K562 (cell line): ENCODE measurements around the gene SERPINE2. TPM values are rescaled to one million over a fixed set of nuclear protein-coding genes. Genes with fewer than 3 reads are reported as not detected.
A peak's percentile ranks its signal among the peaks of the same experiment; 100 is the strongest.

Experiments used
- CC2D1A ChIP-seq: fragments of 450-650 bp; IDR thresholded peaks from 2 replicates; pipeline ENCODE4 v1.6.1; 2017; ENCODE audit warnings: mild to moderate bottlenecking
- CREM ChIP-seq: IDR thresholded peaks from 2 replicates; pipeline ENCODE4 v1.6.1; 2014; ENCODE audit warnings: antibody characterized with exemption, low read depth
- CTCF ChIP-seq, 3 experiments: IDR thresholded peaks in 2 of 3; conservative IDR thresholded peaks in 1 of 3; 2 replicates each; pipeline ENCODE4 v1.5.1; 2011 to 2012; ENCODE audit warnings: low read length in 3 of 3, mild to moderate bottlenecking in 3 of 3, control low read depth in 2 of 3, improper control_type of control experiment in 1 of 3, inconsistent platforms in 1 of 3, low read depth in 1 of 3, mixed read lengths in 1 of 3, moderate library complexity in 1 of 3; ENCODE audit not compliant: insufficient read depth in 2 of 3
- JUND ChIP-seq, 2 experiments: IDR thresholded peaks; 2 replicates in 1 of 2; 3 replicates in 1 of 2; pipeline ENCODE4 v1.6.1; 2011; ENCODE audit warnings: borderline replicate concordance in 2 of 2, low read depth in 2 of 2, low read length in 2 of 2, improper control_type of control experiment in 1 of 2, missing biosample characterization in 1 of 2, missing genetic modification characterization in 1 of 2, missing genetic modification reagents in 1 of 2
- KDM1A ChIP-seq, 2 experiments: fragments of 450-650 bp; IDR thresholded peaks; 2 replicates each; pipeline ENCODE4 v1.6.1; 2016; ENCODE audit warnings: mild to moderate bottlenecking in 2 of 2
- MEF2D ChIP-seq: conservative IDR thresholded peaks from 2 replicates; pipeline ENCODE4 v1.6.1; 2016; ENCODE audit warnings: low read depth, missing genetic modification characterization, missing compliant biosample characterization
- MTA1 ChIP-seq: fragments of 450-650 bp; IDR thresholded peaks from 2 replicates; pipeline ENCODE4 v1.6.1; 2017; ENCODE audit warnings: borderline replicate concordance
- POU5F1 ChIP-seq: fragments of 150-350 bp; IDR thresholded peaks from 2 replicates; pipeline ENCODE4 v1.6.1; 2014; ENCODE audit warnings: borderline replicate concordance, low read length, low read depth, mild to moderate bottlenecking; ENCODE audit not compliant: partially characterized antibody
- RAD21 ChIP-seq, 2 experiments: fragments of 250-450 bp in 1 of 2; fragments of 450-650 bp in 1 of 2; sonication (Bioruptor Pico) in 1 of 2; formaldehyde crosslinking in 1 of 2; IDR thresholded peaks in 1 of 2; conservative IDR thresholded peaks in 1 of 2; 2 replicates each; pipeline versions ENCODE4 v1.4.0 to v1.8.0; 2020 to 2022; ENCODE audit warnings: mild to moderate bottlenecking in 2 of 2, moderate library complexity in 1 of 2
- SAFB2 ChIP-seq: fragments of 200-400 bp; formaldehyde crosslinking; IDR thresholded peaks from 2 replicates; pipeline ENCODE4 v1.6.1; 2018; ENCODE audit warnings: borderline replicate concordance, low read length, low read depth, moderate library complexity; ENCODE audit not compliant: severe bottlenecking
- SMC3 ChIP-seq: conservative IDR thresholded peaks from 2 replicates; pipeline ENCODE4 v1.6.1; 2011; ENCODE audit warnings: low read depth, low read length, improper control_type of control experiment; ENCODE audit not compliant: insufficient read depth
- ZNF232 ChIP-seq: sonication (generic); formaldehyde crosslinking; IDR thresholded peaks from 2 replicates; pipeline ENCODE4 v1.8.0; 2022; ENCODE audit warnings: mild to moderate bottlenecking, missing genetic modification reagents
- ZNF324 ChIP-seq: fragments of 250-450 bp; sonication (Bioruptor Pico); IDR thresholded peaks from 2 replicates; pipeline ENCODE4 v1.4.0; 2020; ENCODE audit warnings: mild to moderate bottlenecking
- ZNF561 ChIP-seq: fragments of 450-650 bp; formaldehyde crosslinking; conservative IDR thresholded peaks from 2 replicates; pipeline ENCODE4 v1.4.0; 2020; ENCODE audit warnings: mild to moderate bottlenecking, moderate library complexity
- polyA plus RNA-seq, 8 experiments: library from polyadenylated mRNA; depleted of rRNA in 4 of 8; stranded (reverse) in 5 of 8; unstranded in 3 of 8; fragments of >200 nt; fragmentation: Nextera tagmentation in 2 of 8; fragmentation: Illumina TruSeq in 1 of 8; extraction: Ambion mirVana in 2 of 8; extraction: Trizol in 1 of 8; gene quantifications; 2 replicates each; pipeline versions ENCODE4 v1.2.1 to v1.2.3, GENCODE V29; 2011 to 2014; ENCODE audit warnings: inconsistent platforms in 1 of 8, missing spikeins in 1 of 8
- total RNA-seq, 7 experiments: library from RNA; depleted of rRNA in 6 of 7; stranded (reverse); fragments of >200 nt in 6 of 7; fragmentation: Illumina TruSeq in 2 of 7; extraction: Trizol in 2 of 7; gene quantifications; 2 replicates each; pipeline versions ENCODE4 v1.2.1 to v1.2.3, GENCODE V29; 2011 to 2021; ENCODE audit warnings: low replicate concordance in 1 of 7
- TF ChIP-seq, protein P1 (sequence below): fragments of 450-650 bp; formaldehyde crosslinking; IDR thresholded peaks from 2 replicates; pipeline ENCODE4 v1.4.0; 2020; ENCODE audit warnings: mild to moderate bottlenecking, moderate library complexity
- TF ChIP-seq, protein P2 (sequence below): sonication (generic); formaldehyde crosslinking; IDR thresholded peaks from 2 replicates; pipeline ENCODE4 v1.5.0; 2020; ENCODE audit warnings: missing genetic modification reagents

The SERPINE2 gene
- total and polyA plus RNA-seq, 9 of the 15 experiments (the other 6 are each of a cell fraction or from before 2014, with no cell fraction given): 0.03 to 0.16 (median 0.13) TPM; not detected in 6

DNA sequence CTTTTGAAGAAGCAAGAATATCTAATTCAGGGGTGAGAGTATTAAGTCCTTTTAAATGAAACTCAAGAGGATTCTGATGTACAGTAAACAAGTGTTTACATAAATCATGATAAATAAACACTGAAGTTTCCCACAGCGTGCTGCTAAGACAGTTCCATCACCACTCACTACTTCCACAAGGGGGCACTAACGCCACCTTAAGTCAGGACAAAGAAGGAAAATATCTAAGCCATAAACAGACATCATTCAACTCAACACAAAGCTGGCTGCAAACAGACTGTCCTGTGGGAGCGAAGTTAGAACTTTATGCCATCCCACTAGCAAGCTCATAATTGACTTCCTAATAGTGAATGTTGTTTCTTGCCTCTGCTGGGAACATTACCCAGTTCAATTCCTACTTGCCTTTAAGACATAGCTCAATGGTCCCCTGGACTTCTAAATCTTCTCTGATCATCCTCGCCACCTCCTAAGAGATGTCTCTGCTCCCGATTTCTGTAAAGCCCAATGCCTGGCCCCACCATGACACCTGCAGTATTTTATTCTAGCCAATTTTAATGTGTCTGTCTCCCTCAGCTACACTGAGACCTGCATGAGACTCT is 45.4 kb downstream of the SERPINE2 start (continued):
- TF ChIP-seq, protein P1, sequence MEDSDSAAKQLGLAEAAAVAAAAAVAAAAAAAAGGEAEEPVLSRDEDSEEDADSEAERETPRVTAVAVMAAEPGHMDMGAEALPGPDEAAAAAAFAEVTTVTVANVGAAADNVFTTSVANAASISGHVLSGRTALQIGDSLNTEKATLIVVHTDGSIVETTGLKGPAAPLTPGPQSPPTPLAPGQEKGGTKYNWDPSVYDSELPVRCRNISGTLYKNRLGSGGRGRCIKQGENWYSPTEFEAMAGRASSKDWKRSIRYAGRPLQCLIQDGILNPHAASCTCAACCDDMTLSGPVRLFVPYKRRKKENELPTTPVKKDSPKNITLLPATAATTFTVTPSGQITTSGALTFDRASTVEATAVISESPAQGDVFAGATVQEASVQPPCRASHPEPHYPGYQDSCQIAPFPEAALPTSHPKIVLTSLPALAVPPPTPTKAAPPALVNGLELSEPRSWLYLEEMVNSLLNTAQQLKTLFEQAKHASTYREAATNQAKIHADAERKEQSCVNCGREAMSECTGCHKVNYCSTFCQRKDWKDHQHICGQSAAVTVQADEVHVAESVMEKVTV (CRISPR knock-in tag): peak; percentile 61
- TF ChIP-seq ZNF561 (CRISPR knock-in tag): no peak
- no peak for TF ChIP-seq JUND (IDR thresholded peaks at IDR 0.05; ENCODE audit: borderline replicate concordance, low read depth, low read length)
- no peak for TF ChIP-seq JUND (tag; IDR thresholded peaks at IDR 0.05; ENCODE audit: borderline replicate concordance, low read depth, low read length)
- no peak for TF ChIP-seq KDM1A (IDR thresholded peaks at IDR 0.05)
- no peak for TF ChIP-seq ZNF324 (CRISPR knock-in tag)
- no peak for TF ChIP-seq SAFB2
- TF ChIP-seq RAD21 (CRISPR knock-in tag; conservative IDR thresholded peaks at IDR 0.05 in 1 of 2, IDR thresholded peaks at IDR 0.05 in 1 of 2): peak; percentile 75 to 87
- TF ChIP-seq ZNF232 (CRISPR knock-in tag): no peak
- no peak for TF ChIP-seq CC2D1A
- TF ChIP-seq MTA1: no peak
- TF ChIP-seq, protein P2, sequence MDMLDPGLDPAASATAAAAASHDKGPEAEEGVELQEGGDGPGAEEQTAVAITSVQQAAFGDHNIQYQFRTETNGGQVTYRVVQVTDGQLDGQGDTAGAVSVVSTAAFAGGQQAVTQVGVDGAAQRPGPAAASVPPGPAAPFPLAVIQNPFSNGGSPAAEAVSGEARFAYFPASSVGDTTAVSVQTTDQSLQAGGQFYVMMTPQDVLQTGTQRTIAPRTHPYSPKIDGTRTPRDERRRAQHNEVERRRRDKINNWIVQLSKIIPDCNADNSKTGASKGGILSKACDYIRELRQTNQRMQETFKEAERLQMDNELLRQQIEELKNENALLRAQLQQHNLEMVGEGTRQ (CRISPR knock-in tag): no peak
- 0 out of 2 replicates have a peak, but pooled peaks have one; percentile 13 for TF ChIP-seq CREM
- TF ChIP-seq SMC3: peak; percentile 72
- no peak for TF ChIP-seq MEF2D
- no peak for TF ChIP-seq POU5F1
- TF ChIP-seq CTCF (IDR thresholded peaks at IDR 0.05 in 2 of 3, conservative IDR thresholded peaks at IDR 0.05 in 1 of 3; ENCODE audit: insufficient read depth in 2 of 3, low read depth in 1 of 3, low read length in 3 of 3): peak; percentile 49 to 67 (median 65); a peak in 5 of 6 replicates
